ENCODE measurements around the gene APOC1.
"Not testable (repeated sequence)": the region's sequence is repeated elsewhere in the genome, so short reads cannot be mapped to it uniquely, and the experiment has no call there.

APOC1 gene

GRCh38 chr19:44889830-44890365, 24.5 kb upstream of the APOC1 start:
- no peak for DNase-seq (ENCODE audit: extremely low read depth in 1 of 2, low read depth in 1 of 2)

DNA sequence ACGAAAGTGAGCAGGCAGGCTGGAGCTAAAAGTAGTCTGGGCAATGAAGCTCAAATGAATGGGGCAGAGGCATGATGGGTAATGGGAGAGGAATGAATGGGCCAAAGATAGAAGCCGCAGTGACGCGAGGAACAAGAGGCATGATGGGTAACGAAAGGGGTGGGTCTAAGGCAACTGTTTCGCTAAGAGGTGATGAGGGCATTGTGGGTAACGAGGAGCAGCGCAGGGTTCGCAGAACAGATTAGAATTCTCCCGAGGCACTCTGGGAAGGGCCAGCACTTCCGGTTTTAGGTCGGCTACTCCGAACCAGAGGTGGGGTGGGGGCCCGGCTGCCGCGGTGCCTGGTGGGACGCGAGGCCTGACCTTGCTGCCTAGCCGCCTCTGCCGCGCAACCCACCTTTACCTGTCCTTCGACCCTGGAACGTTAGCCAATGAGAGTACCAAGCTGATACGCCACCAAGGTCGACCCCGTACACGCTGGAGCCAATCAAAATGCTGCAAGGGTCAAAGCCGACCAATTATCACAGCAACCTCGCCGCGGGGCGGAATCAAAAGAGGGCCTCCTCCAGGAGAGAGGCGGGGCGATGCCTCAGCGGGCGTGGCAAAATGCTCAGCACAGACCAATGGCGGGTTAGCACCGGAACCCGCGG, 23.9 kb upstream of the APOC1 start:
- DNase-seq (ENCODE audit: extremely low read depth in 1 of 2, low read depth in 1 of 2): peak in 1 of 2 donors; percentile 100

- peak in 1 of 2 donors; percentile 99 for DNase-seq (ENCODE audit: extremely low read depth in 1 of 2, low read depth in 1 of 2)
Observed at GRCh38 chr19:44891016-44891882, 23.2 kb upstream of the APOC1 start, which contains the start of gene TOMM40. TSS of gene TOMM40 (plus strand) at chr19:44891254. CDS start at chr19:44891416, 162 bp downstream.

DNA sequence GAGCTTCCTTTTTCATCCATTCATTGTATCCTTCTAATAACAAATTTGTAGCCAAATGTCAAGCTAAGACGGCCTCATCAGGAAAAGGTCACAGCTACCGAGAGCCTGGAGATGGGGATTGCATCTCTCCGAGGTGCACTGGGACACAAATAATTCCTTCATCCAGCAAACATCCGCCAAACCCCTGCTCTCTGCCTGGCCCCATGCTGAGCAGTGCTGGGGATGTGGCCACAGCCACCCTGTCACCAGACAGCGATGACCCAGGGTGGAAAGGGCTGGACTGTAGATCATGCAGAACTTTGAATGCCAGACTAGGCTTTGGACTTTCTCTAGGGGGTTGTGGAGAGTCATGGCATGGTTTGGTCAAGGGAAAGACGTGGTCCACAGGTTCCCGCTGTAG, 21.5 kb upstream of the APOC1 start:
- no peak for DNase-seq (ENCODE audit: extremely low read depth in 1 of 2, low read depth in 1 of 2)

GRCh38 chr19:44893332-44894051, 20.9 kb upstream of the APOC1 start:
- no peak for DNase-seq (ENCODE audit: extremely low read depth in 1 of 2, low read depth in 1 of 2)

DNA sequence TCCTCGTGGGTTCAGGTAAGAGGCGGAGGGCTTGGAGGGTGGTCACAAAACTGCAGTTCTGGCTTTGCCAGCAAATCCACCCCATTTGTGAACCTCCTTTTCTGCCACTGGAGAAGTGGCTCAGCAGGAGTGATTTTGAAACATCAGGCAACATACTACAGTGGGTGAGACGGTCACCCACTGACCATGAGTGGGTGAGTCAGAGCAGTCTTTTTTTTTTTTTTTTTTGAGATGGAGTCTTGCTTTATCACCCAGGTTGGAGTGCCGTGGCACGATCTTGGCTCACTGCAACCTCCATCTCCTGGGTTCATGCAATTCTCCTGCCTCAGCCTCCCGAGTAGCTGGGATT, 20.4 kb upstream of the APOC1 start:
- no peak for DNase-seq (ENCODE audit: extremely low read depth in 1 of 2, low read depth in 1 of 2)

DNA sequence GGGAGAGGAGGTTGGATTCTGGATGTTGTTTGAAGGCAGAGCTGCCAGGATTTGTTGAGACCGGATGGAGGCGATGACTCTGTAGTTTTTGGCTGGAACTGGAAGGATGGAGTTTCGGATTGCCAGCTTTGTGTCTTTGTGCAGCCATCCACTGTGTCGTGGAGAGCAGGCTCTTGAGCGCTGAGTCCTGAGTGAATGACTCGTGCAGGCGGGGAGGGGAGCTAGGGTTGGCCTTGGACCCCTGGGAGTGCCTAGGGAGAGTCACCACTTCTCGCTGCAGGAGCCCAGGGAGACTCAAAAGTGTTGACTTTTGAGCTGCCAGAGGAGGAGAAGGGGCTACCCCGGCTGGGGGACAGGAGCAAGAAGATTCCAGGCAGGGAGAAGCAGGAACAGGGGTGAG, 19.5 kb upstream of the APOC1 start:
- no peak for DNase-seq (ENCODE audit: extremely low read depth in 1 of 2, low read depth in 1 of 2)

- DNase-seq (ENCODE audit: extremely low read depth in 1 of 2, low read depth in 1 of 2): no peak
Observed at GRCh38 chr19:44897835-44898234, 16.6 kb upstream of the APOC1 start.

DNA sequence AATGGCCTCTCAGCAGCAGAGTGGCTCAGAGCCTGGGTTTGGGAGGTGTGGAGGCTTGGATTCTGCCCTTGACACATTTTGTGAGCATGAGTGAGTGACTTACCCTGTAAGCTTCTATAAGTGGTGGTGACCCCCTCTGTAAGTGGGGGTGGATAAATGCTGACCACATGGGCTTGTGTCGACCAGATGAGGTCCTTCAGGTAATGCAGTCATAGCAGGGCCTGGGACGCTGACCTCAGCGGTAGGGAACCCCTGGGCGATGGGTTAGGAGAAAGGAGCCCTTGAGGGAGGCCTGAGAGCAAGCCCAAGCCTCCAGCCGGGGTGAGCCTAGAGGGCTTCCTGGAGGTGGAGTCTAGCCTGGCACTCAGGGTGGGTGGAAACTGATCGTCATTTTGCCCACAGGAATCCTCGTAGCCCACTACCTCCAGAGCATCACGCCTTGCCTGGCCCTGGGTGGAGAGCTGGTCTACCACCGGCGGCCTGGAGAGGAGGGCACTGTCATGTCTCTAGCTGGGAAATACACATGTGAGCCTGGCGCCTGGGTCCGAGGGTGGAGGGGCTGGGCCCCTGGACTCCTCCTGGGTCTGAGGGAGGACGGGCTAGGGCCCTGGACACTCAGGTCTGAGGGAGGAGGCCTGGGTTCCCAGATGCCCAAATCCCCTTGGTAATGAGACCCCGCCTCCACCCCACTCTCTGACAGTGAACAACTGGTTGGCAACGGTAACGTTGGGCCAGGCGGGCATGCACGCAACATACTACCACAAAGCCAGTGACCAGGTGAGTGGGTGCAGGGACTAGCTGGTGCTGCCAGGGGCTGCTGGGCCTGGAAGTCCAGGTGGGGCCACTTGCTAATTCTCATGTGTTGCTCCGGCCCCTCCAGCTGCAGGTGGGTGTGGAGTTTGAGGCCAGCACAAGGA, 13.8 kb upstream of the APOC1 start:
- DNase-seq (ENCODE audit: extremely low read depth in 1 of 2, low read depth in 1 of 2): no peak

DNA sequence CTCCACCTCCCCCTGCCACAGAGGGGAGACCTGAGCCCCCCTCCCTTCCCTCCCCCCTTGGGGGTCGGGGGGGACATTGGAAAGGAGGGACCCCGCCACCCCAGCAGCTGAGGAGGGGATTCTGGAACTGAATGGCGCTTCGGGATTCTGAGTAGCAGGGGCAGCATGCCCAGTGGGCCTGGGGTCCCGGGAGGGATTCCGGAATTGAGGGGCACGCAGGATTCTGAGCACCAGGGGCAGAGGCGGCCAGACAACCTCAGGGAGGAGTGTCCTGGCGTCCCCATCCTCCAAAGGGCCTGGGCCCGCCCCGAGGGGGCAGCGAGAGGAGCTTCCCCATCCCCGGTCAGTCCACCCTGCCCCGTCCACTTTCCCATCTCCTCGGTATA, 11.2 kb upstream of the APOC1 start:
- DNase-seq (ENCODE audit: extremely low read depth in 1 of 2, low read depth in 1 of 2): no peak

GRCh38 chr19:44903602-44904425, 10.6 kb upstream of the APOC1 start:
- peak; percentile 29 to 66 for DNase-seq (ENCODE audit: extremely low read depth in 1 of 2, low read depth in 1 of 2)

GRCh38 chr19:44904426-44904994, 9.9 kb upstream of the APOC1 start:
- no peak for DNase-seq (ENCODE audit: extremely low read depth in 1 of 2, low read depth in 1 of 2)

DNA sequence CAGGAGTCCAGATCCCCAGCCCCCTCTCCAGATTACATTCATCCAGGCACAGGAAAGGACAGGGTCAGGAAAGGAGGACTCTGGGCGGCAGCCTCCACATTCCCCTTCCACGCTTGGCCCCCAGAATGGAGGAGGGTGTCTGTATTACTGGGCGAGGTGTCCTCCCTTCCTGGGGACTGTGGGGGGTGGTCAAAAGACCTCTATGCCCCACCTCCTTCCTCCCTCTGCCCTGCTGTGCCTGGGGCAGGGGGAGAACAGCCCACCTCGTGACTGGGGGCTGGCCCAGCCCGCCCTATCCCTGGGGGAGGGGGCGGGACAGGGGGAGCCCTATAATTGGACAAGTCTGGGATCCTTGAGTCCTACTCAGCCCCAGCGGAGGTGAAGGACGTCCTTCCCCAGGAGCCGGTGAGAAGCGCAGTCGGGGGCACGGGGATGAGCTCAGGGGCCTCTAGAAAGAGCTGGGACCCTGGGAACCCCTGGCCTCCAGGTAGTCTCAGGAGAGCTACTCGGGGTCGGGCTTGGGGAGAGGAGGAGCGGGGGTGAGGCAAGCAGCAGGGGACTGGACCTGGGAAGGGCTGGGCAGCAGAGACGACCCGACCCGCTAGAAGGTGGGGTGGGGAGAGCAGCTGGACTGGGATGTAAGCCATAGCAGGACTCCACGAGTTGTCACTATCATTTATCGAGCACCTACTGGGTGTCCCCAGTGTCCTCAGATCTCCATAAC, 8.8 kb upstream of the APOC1 start, which contains the start of gene APOE:
TSS of gene APOE (plus strand) at position 360 of the 724 bp plus-strand sequence. CDS start 829 bp downstream, outside the sequence.
- DNase-seq (ENCODE audit: extremely low read depth in 1 of 2, low read depth in 1 of 2): no peak

DNA sequence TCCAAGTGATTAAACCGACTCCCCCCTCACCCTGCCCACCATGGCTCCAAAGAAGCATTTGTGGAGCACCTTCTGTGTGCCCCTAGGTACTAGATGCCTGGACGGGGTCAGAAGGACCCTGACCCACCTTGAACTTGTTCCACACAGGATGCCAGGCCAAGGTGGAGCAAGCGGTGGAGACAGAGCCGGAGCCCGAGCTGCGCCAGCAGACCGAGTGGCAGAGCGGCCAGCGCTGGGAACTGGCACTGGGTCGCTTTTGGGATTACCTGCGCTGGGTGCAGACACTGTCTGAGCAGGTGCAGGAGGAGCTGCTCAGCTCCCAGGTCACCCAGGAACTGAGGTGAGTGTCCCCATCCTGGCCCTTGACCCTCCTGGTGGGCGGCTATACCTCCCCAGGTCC, 6.8 kb upstream of the APOC1 start:
- no peak for DNase-seq (ENCODE audit: extremely low read depth in 1 of 2, low read depth in 1 of 2)

DNA sequence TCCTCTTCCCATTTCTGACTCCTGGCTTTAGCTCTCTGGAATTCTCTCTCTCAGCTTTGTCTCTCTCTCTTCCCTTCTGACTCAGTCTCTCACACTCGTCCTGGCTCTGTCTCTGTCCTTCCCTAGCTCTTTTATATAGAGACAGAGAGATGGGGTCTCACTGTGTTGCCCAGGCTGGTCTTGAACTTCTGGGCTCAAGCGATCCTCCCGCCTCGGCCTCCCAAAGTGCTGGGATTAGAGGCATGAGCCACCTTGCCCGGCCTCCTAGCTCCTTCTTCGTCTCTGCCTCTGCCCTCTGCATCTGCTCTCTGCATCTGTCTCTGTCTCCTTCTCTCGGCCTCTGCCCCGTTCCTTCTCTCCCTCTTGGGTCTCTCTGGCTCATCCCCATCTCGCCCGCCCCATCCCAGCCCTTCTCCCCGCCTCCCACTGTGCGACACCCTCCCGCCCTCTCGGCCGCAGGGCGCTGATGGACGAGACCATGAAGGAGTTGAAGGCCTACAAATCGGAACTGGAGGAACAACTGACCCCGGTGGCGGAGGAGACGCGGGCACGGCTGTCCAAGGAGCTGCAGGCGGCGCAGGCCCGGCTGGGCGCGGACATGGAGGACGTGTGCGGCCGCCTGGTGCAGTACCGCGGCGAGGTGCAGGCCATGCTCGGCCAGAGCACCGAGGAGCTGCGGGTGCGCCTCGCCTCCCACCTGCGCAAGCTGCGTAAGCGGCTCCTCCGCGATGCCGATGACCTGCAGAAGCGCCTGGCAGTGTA, 6.2 kb upstream of the APOC1 start:
- DNase-seq (ENCODE audit: extremely low read depth in 1 of 2, low read depth in 1 of 2): no peak

DNA sequence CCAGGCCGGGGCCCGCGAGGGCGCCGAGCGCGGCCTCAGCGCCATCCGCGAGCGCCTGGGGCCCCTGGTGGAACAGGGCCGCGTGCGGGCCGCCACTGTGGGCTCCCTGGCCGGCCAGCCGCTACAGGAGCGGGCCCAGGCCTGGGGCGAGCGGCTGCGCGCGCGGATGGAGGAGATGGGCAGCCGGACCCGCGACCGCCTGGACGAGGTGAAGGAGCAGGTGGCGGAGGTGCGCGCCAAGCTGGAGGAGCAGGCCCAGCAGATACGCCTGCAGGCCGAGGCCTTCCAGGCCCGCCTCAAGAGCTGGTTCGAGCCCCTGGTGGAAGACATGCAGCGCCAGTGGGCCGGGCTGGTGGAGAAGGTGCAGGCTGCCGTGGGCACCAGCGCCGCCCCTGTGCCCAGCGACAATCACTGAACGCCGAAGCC, 5.6 kb upstream of the APOC1 start:
- no peak for DNase-seq (ENCODE audit: extremely low read depth in 1 of 2, low read depth in 1 of 2)

GRCh38 chr19:44909775-44910174, 4.6 kb upstream of the APOC1 start:
- no peak for DNase-seq (ENCODE audit: extremely low read depth in 1 of 2, low read depth in 1 of 2)

DNA sequence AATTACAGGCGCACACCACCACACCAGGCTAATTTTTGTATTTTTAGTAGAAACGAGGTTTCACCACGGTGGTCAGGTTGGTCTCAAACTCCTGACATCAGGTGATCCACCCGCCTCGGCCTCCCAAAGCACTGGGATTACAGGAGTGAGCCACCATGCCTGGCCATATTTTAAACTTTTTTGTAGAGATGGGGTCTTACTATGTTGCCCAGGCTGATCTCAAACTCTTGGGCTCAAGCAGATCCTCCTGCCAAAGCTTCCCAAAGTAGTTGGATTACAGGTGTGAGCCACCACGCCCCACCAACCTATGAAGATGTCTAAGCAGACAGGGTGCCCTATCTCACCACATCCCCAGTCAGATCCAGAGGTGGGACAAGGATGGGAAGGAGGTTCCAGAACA, 2.5 kb upstream of the APOC1 start:
- not testable (repeated sequence) for DNase-seq (ENCODE audit: extremely low read depth in 1 of 2, low read depth in 1 of 2)
